Activated T-cell treated with anti-CD3 and anti-CD28 coated beads, Interleukin-2, amount 50 U/mL, for 4 hours (primary cell): ENCODE measurements around the gene ARVCF. TPM values are rescaled to one million over a fixed set of nuclear protein-coding genes. Genes with fewer than 3 reads are reported as not detected.
"Not testable (repeated sequence)": the region's sequence is repeated elsewhere in the genome, so short reads cannot be mapped to it uniquely, and the experiment has no call there.

ENCODE experiments used
- ATAC-seq, 2 donors: fragments of 200-7000 bp; cut with Tn5 transposase; one replicate each; pipeline ENCODE4 v1.10.0; 2021
- DNase-seq: peaks from one replicate; pipeline ENCODE4 v3.0.0-alpha.2; 2020
- H3K27me3 Mint-ChIP-seq: one replicate; pipeline ENCODE4 v1.8.0; 2021; ENCODE audit warnings: low read depth, mixed read lengths
- H3K36me3 Mint-ChIP-seq: one replicate; pipeline ENCODE4 v1.8.0; 2022; ENCODE audit warnings: mixed read lengths; ENCODE audit not compliant: insufficient read depth
- H3K4me1 Mint-ChIP-seq: one replicate; pipeline ENCODE4 v1.8.0; 2021; ENCODE audit warnings: low read depth, mixed read lengths
- H3K4me3 Mint-ChIP-seq: one replicate; pipeline ENCODE4 v1.8.0; 2021; ENCODE audit warnings: mild to moderate bottlenecking, moderate library complexity, mixed read lengths
- H3K9me3 Mint-ChIP-seq: one replicate; pipeline ENCODE4 v1.8.0; 2021; ENCODE audit warnings: mixed read lengths
- total RNA-seq, 3 donors: library from RNA; stranded (reverse); gene quantifications; one replicate each; pipeline ENCODE4 v1.2.1, GENCODE V29; 2021

ARVCF gene
- total RNA-seq, 3 donors from 2014 or later = 2.3 to 3.6 (median 2.8) TPM

GRCh38 chr22:19940536-19941364 is 75.9 kb downstream of the ARVCF start:
- H3K36me3 Mint-ChIP-seq = peaks cover 24% of the 10 kb centered on the region
- no peak for DNase-seq
- peaks cover 29% of the 10 kb centered on the region for H3K4me1 Mint-ChIP-seq
- peak overlapping the region; percentile 93 for H3K4me3 Mint-ChIP-seq
- no peak for ATAC-seq
- peaks cover 13% of the 10 kb centered on the region for H3K9me3 Mint-ChIP-seq
- no peaks in the 10 kb centered on the region for H3K27me3 Mint-ChIP-seq

- Mint-ChIP-seq H3K27me3 (no peaks in the 10 kb centered on the region), H3K4me1 (peaks cover 18% of the 10 kb centered on the region), H3K36me3 (peaks cover 28% of the 10 kb centered on the region), H3K4me3 (no peak overlapping the region), H3K9me3 (peaks cover 18% of the 10 kb centered on the region)
- DNase-seq = no peak
- no peak for ATAC-seq
Observed at GRCh38 chr22:19937616-19938473, 78.8 kb downstream of the ARVCF start.

DNA sequence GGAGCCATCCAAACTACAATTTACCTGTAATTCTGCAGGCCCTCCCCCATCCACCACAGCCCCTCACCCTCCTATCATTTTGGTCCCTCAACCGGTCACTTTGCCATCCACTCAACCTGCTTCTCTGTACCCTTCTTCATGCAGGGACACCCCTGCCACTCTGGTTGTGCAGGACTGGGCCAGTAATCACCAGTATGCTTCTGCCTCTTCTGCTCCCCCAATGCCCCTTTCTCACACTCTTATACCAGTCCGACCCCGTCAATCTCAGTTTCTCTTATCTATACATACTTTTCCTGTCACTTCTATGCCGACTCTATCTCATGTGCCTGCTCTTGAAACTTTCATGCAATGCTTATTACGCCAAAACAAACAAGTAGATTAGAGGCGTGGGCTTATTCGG is 80.1 kb downstream of the ARVCF start:
- Mint-ChIP-seq H3K4me3 (no peak overlapping the region), H3K36me3 (peaks cover 28% of the 10 kb centered on the region), H3K27me3 (no peaks in the 10 kb centered on the region), H3K9me3 (peaks cover 18% of the 10 kb centered on the region), H3K4me1 (peaks cover 12% of the 10 kb centered on the region)
- ATAC-seq = no peak
- DNase-seq = no peak

GRCh38 chr22:19935123-19935718 is 81.4 kb downstream of the ARVCF start:
- not testable (repeated sequence) for H3K4me1 Mint-ChIP-seq, DNase-seq, H3K4me3 Mint-ChIP-seq, ATAC-seq, H3K27me3 Mint-ChIP-seq
- H3K9me3 Mint-ChIP-seq = peaks cover 18% of the 10 kb centered on the region
- H3K36me3 Mint-ChIP-seq = peaks cover 33% of the 10 kb centered on the region

DNA sequence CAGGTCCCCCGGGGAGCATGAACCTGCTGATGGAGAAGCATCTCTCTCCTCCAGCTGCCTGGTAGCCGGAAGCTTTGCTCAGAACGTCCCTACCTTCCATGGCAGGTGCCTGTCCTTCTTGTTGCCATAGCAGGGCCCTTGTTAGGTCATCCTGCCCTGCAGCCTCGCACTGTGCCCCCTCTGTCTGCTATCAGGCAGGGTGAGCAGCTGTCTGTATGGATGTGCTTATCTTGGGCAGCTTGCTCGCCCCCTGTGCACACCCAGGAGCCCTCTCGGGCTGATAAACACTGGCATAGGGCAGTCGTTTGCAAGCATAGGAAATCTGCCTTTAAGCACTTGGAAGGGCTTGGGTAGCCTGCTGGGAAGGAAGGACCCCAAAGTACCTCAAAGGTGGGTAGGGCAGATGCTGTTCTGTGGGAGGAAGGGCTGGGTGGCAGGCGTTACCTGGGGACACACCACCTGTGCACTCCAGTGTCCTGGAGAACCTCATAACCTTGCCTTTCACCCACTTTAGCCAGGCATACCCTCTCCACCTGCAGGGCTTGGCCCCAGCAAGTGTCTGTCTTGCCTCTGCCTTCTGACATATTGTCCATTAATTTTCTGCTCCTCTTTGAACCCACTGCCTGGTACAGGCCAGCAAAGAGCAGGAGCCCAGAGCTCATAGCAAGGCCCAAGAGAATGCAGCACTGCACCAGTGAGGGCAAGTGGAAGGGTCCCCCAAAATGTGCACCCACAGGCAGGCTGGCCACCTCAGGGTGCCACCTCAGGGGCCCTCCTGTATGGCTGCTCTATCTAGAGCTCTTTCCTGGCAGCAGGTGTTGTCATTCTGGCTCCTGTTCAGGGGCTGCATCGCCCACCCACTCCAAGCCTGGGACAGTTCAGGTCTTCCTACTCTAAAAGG is 83.0 kb downstream of the ARVCF start:
- DNase-seq = no peak
- Mint-ChIP-seq H3K4me3 (no peak overlapping the region), H3K27me3 (no peaks in the 10 kb centered on the region), H3K36me3 (peaks cover 33% of the 10 kb centered on the region), H3K9me3 (peaks cover 18% of the 10 kb centered on the region), H3K4me1 (no peaks in the 10 kb centered on the region)
- no peak for ATAC-seq

DNA sequence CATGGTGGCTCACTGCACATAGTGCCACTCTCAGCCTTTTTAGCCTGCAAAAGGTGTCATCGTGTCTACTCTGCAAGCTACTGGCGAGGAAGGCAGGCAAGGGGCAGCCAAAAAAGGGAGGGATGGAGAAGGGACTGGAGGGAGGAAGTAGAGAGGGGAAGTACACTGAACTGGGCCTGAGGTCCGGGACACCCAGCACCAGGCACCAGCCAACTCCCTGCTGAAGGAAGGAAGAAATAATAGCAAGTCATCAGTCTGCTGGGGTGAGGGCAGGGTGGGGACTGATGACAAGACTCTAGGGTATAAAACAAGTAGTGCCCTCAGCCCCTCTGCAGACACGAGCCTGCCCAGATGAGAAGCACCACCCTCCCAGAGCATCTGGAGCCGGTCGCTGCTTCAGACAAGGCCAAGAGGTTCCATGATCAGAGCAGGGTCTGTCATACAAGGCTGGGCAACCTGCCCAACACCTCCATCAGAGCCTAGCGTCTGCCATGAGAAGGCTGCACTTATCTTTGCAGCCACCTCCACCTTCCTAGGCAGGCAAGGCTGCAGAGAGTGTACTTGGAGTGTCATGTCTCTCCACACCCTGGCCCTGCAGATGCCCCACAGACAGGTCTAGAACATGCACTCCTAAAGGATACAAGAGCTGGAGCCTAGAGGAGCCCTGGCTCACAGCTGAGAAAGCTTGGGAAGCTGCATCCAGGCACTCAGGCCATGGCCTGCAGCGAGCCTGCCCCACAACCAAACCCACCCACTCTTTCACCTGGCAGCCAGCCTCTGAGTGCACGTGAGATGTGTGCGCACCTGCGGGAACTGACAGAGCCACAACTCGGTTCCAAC is 84.0 kb downstream of the ARVCF start:
- Mint-ChIP-seq H3K9me3 (peaks cover 18% of the 10 kb centered on the region), H3K36me3 (peaks cover 33% of the 10 kb centered on the region), H3K27me3 (no peaks in the 10 kb centered on the region), H3K4me3 (no peak overlapping the region), H3K4me1 (no peaks in the 10 kb centered on the region)
- DNase-seq (no peak), ATAC-seq (no peak)

DNA sequence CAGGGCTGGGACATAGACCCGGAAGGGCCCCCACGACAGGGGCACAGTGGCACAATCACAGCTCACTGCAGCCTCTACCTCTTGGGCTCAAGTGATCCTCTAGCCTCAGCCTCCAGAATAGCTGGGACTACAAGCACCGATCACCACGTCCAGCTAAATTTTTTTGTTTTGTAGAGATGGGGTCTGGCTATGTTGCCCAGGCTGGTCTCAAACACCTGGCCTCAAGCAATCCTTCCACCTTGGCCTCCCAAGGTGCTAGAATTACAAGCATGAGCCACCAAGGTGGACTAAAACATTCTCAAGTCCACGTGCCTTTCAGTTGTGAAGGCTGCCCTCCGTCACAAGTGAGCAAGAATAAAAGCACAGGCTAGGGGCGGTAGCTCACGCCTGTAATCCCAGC is 85.1 kb downstream of the ARVCF start:
- no peaks in the 10 kb centered on the region for H3K27me3 Mint-ChIP-seq
- DNase-seq (no peak), ATAC-seq (no peak)
- H3K4me3 Mint-ChIP-seq = no peak overlapping the region
- peaks cover 23% of the 10 kb centered on the region for H3K36me3 Mint-ChIP-seq
- no peaks in the 10 kb centered on the region for H3K4me1 Mint-ChIP-seq
- H3K9me3 Mint-ChIP-seq = peaks cover 12% of the 10 kb centered on the region

- no peaks in the 10 kb centered on the region for H3K27me3 Mint-ChIP-seq
- peaks cover 5% of the 10 kb centered on the region for H3K9me3 Mint-ChIP-seq
- H3K4me1 Mint-ChIP-seq = no peaks in the 10 kb centered on the region
- ATAC-seq (no peak), DNase-seq (no peak)
- H3K36me3 Mint-ChIP-seq = peaks cover 16% of the 10 kb centered on the region
- H3K4me3 Mint-ChIP-seq = no peak overlapping the region
Observed at GRCh38 chr22:19930551-19931486, 85.8 kb downstream of the ARVCF start.

DNA sequence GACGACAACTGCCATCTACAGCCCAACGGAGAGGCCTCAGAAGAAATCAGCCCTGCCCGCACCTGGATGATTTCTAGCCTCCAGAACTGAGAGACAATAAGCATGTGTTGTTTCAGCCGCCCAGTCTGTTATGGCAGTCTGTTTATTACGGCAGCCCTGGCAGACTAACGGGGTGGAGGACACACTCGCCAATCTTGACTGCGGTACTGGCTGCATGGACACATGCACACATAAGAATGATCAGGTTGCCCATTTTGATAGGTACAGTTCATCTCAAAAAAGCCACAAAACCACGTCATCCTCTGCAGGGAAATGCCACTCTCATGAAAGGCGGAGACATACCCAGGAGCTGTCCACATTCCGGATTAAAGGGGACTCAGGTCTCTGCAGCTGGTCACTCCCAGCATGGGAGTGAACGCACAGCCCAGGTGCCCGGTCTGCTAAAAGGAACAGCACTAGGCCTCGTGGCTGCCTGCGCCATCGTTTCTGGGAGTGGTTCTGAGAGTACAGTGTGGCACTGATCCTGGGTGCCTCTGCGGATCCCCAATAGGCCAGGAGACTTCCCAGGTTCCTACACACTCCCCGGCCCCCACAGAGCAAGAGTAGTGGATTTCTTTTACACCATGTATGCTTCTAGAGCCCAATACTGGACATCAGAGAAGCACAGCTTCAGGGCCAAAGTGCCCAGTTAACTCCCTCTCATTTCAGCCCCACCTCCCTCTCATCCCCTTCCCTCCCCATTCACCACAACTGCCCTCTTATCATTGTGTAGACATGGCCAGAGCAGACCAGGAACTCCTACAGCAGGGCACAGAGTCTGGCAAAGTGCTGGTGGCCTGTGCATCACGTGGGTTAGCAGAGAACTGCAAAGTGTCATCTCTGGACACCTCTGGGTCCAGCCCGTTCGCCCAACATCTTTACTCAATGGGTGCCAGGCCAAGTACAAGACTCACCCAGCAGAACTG is 86.8 kb downstream of the ARVCF start:
- Mint-ChIP-seq H3K4me3 (no peak overlapping the region), H3K27me3 (no peaks in the 10 kb centered on the region), H3K9me3 (no peaks in the 10 kb centered on the region), H3K4me1 (no peaks in the 10 kb centered on the region), H3K36me3 (peaks cover 9% of the 10 kb centered on the region)
- ATAC-seq (no peak), DNase-seq (no peak)

- no peak for ATAC-seq
- Mint-ChIP-seq H3K27me3 (no peaks in the 10 kb centered on the region), H3K4me3 (no peak overlapping the region), H3K9me3 (no peaks in the 10 kb centered on the region), H3K4me1 (no peaks in the 10 kb centered on the region), H3K36me3 (peaks cover 15% of the 10 kb centered on the region)
- no peak for DNase-seq
Observed at GRCh38 chr22:19928207-19928606, 88.4 kb downstream of the ARVCF start.

DNA sequence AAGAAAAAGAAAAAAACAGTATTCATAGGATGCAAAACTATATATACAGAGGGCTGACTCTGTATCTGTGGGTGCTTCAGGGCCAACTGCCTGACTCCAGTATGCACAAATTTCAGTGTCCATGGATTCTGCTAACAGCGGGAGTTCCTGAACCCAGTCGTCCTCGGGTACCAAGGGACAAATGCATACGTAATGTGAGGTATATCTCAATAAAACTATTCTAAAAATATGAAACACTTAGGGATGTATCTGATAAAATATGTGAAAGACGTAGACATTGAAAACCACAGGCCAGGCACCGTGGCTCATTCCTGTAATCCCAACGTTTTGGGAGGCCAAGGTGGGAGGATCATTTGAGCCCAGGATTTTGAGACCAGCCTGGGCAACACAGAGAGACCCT is 88.9 kb downstream of the ARVCF start:
- Mint-ChIP-seq H3K36me3 (peaks cover 15% of the 10 kb centered on the region), H3K27me3 (no peaks in the 10 kb centered on the region), H3K4me1 (no peaks in the 10 kb centered on the region)

More for the DNA sequence above, 88.9 kb downstream of the ARVCF start:
- no peak overlapping the region for H3K4me3 Mint-ChIP-seq
- ATAC-seq (no peak), DNase-seq (no peak)
- no peaks in the 10 kb centered on the region for H3K9me3 Mint-ChIP-seq
